Measurements from ENCODE around the gene GCNT2. TPM values are rescaled to one million over a fixed set of nuclear protein-coding genes. Genes with fewer than 3 reads are reported as not detected.

Gene GCNT2
- total RNA-seq, 4 donors from 2014 or later: 14.9 to 36.7 (median 23.6) TPM

GRCh38 chr6:10668126-10668917 is 147.2 kb downstream of the GCNT2 start:
- Histone ChIP-seq H3K27me3 (no peaks in the 10 kb centered on the region), H3K36me3 (no peaks in the 10 kb centered on the region), H3K4me1 (no peaks in the 10 kb centered on the region), H3K9me3 (no peaks in the 10 kb centered on the region), H3K27ac (no peak overlapping the region), H3K4me3 (no peak overlapping the region)
- WGBS, 2 donors (ENCODE audit: low coverage in 1 of 2): 51 to 85% methylated on average over 2 of the region's 6 CpGs
- TF ChIP-seq POLR2AphosphoS5 (IDR thresholded peaks at IDR 0.05) (no peak), EP300 (IDR thresholded peaks at IDR 0.05) (no peak), CTCF (IDR thresholded peaks at IDR 0.05) (no peak), POLR2A (IDR thresholded peaks at IDR 0.05) (no peak)
- ATAC-seq: no peak

DNA sequence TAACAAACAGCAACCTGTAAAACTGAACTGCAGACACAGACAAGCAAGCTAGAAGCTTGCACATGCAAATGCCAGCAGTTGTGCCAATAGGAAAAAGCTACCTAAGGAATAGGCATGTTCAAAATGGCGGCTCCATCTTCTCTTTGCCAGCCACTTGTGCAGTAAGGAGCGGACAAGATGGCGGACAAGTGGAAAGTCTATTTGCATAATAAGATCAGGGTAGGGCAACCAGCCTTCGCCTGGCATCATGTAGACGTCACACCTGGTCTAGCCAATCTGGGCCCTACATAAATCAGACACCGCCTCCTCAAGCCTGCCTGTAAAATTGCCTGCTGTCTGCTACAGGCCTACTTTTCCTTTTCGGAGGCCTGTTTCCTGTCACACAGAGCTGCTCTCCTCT is 155.3 kb downstream of the GCNT2 start:
- Histone ChIP-seq H3K27me3 (no peaks in the 10 kb centered on the region), H3K4me1 (no peaks in the 10 kb centered on the region), H3K4me3 (no peak overlapping the region), H3K36me3 (no peaks in the 10 kb centered on the region), H3K27ac (no peak overlapping the region), H3K9me3 (no peaks in the 10 kb centered on the region)
- no peak for ATAC-seq
- TF ChIP-seq CTCF (IDR thresholded peaks at IDR 0.05) (no peak), EP300 (IDR thresholded peaks at IDR 0.05) (no peak), POLR2AphosphoS5 (IDR thresholded peaks at IDR 0.05) (no peak), POLR2A (IDR thresholded peaks at IDR 0.05) (no peak)
- WGBS, 2 donors (ENCODE audit: low coverage in 1 of 2): 90 to 92% methylated on average over 2 to 5 of the region's 7 CpGs

DNA sequence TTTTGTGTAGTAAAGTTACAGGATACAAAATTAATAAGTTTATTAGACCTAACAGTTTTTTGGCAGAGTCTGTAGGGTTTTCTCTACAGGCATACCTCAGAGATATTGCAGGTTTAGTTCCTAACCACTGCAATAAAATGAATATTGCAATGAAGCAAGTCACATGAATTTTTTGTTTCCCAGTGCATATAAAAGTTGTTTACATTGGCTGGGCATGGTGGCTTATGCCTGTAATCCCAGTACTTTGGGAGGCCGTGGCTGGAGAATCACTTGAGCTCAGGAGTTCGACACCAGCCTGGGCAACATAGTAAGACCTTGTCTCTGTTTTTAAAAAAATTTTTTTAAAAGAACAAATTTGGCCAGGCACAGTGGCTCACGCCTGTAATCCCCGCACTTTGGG is 157.3 kb downstream of the GCNT2 start:
- 70 to 80% methylated on average over 2 to 4 of the region's 4 CpGs for WGBS, 2 donors (ENCODE audit: low coverage in 1 of 2)
- TF ChIP-seq POLR2A (IDR thresholded peaks at IDR 0.05): no peak
- no peak for TF ChIP-seq POLR2AphosphoS5 (IDR thresholded peaks at IDR 0.05)
- TF ChIP-seq EP300 (IDR thresholded peaks at IDR 0.05): no peak
- Histone ChIP-seq H3K9me3 (no peaks in the 10 kb centered on the region), H3K4me1 (no peaks in the 10 kb centered on the region), H3K36me3 (no peaks in the 10 kb centered on the region), H3K27ac (no peak overlapping the region), H3K4me3 (no peak overlapping the region), H3K27me3 (no peaks in the 10 kb centered on the region)
- ATAC-seq: no peak

Small RNAs within 50 kb of the gene (small RNA-seq; reads per million reads assigned to genes)
- 0 reads per million in 4 donors for gene RF00019

Other genes starting within 250 kb of the GCNT2 start
- gene TFAP2A, start 106.3 kb upstream of the GCNT2 start, total RNA-seq: 1 to 10 TPM in 1 of 4 donors, under 1 TPM in 2, not detected in 1; 0.31 to 4.6 (median 0.42) TPM
- gene C6orf52, start 173.3 kb downstream of the GCNT2 start, total RNA-seq: 1 to 10 TPM in 1 of 4 donors, not detected in 3; 2.5 TPM
- 10 to 100 TPM in 3 of 4 donors, 1 to 10 TPM in 1; 9.4 to 14.6 (median 12.5) TPM for gene PAK1IP1, start 173.6 kb downstream of the GCNT2 start, total RNA-seq
- 100 to 1,000 TPM in 3 of 4 donors, 10 to 100 TPM in 1; 97.4 to 209 (median 150) TPM for gene TMEM14C, start 201.7 kb downstream of the GCNT2 start, total RNA-seq
- 10 to 100 TPM; 29.7 to 65.2 (median 60.5) TPM for gene TMEM14B, start 226.5 kb downstream of the GCNT2 start, total RNA-seq

Measured in gastroesophageal sphincter (tissue), 4 donors.